SU-DHL-6 (cell line): ENCODE measurements around the gene PDGFC.

Experiments
- EZH2phosphoT487 ChIP-seq: fragments of 200-600 bp; sonication (generic), shearing (Covaris generic); conservative IDR thresholded peaks from 2 replicates; pipeline ENCODE4 v1.6.1; 2018; ENCODE audit warnings: mild to moderate bottlenecking, antibody characterized with exemption, low read length, moderate library complexity, mixed read lengths
- TF ChIP-seq, protein P1 (sequence below): fragments of 200-600 bp; sonication (generic); IDR thresholded peaks from one replicate; pipeline ENCODE4 v1.5.1; 2017; ENCODE audit warnings: antibody characterized with exemption, mild to moderate bottlenecking, low read length, moderate library complexity; ENCODE audit not compliant: insufficient read depth, poor library complexity, severe bottlenecking

DNA sequence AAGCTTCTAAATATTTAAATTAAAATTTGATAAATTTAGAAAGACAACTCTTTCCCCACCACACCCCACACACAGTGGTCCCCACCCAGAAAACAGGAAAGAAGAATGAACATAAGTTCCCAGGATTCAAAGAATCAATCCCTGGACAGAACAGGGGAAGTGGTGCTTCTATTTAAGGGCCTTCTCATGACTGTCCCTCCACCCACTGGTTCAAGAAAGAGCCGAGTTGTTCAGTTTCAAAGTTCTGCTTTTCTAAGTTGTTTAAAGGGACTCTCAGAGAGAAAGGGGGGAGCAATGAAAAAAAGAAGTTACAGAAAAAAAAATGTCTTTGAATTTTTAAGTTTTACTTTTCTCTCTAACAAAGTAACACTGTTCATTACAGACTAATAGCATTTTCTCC is 195.8 kb downstream of the PDGFC start:
- TF ChIP-seq, protein P1, sequence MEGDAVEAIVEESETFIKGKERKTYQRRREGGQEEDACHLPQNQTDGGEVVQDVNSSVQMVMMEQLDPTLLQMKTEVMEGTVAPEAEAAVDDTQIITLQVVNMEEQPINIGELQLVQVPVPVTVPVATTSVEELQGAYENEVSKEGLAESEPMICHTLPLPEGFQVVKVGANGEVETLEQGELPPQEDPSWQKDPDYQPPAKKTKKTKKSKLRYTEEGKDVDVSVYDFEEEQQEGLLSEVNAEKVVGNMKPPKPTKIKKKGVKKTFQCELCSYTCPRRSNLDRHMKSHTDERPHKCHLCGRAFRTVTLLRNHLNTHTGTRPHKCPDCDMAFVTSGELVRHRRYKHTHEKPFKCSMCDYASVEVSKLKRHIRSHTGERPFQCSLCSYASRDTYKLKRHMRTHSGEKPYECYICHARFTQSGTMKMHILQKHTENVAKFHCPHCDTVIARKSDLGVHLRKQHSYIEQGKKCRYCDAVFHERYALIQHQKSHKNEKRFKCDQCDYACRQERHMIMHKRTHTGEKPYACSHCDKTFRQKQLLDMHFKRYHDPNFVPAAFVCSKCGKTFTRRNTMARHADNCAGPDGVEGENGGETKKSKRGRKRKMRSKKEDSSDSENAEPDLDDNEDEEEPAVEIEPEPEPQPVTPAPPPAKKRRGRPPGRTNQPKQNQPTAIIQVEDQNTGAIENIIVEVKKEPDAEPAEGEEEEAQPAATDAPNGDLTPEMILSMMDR, result no peak
- TF ChIP-seq EZH2phosphoT487, result no peak
